Mesenchymal stem cell (in vitro differentiated cells and primary cell): ENCODE data around the gene ASPG.
A peak's percentile ranks its signal among the peaks of the same experiment; 100 is the strongest.

Experiments
- DNase-seq: peaks from one replicate; pipeline ENCODE4 v3.0.0-alpha.2; 2013
- H2AFZ ChIP-seq: one replicate; pipeline ENCODE4 v1.6.1; 2013; ENCODE audit warnings: low read depth, mild to moderate bottlenecking, control low read depth, inconsistent platforms, low read length, moderate library complexity
- H2AK5ac ChIP-seq: 2 replicates; pipeline ENCODE4 v1.6.1; 2013; ENCODE audit warnings: low read length, moderate library complexity, mild to moderate bottlenecking, inconsistent platforms; ENCODE audit not compliant: severe bottlenecking
- H2BK120ac ChIP-seq: one replicate; pipeline ENCODE4 v1.6.1; 2013; ENCODE audit warnings: low read depth, mild to moderate bottlenecking, inconsistent platforms, low read length, moderate library complexity
- H2BK12ac ChIP-seq, 2 experiments: one replicate each; pipeline ENCODE4 v1.6.1; 2013; ENCODE audit warnings: inconsistent platforms in 2 of 2, low read length in 2 of 2, mild to moderate bottlenecking in 2 of 2, moderate library complexity in 2 of 2, control low read depth in 1 of 2
- H2BK15ac ChIP-seq: one replicate; pipeline ENCODE4 v1.6.1; 2013; ENCODE audit warnings: mild to moderate bottlenecking, low read depth, inconsistent platforms; ENCODE audit not compliant: poor library complexity, severe bottlenecking
- H2BK5ac ChIP-seq: 2 replicates; pipeline ENCODE4 v1.6.1; 2013; ENCODE audit warnings: low read depth, mild to moderate bottlenecking, low read length, control low read depth, inconsistent platforms; ENCODE audit not compliant: poor library complexity, severe bottlenecking
- H3K14ac ChIP-seq, 2 experiments: one replicate each; pipeline ENCODE4 v1.6.1; 2013; ENCODE audit warnings: inconsistent platforms in 2 of 2, low read length in 2 of 2, control low read depth in 1 of 2, mild to moderate bottlenecking in 1 of 2, moderate library complexity in 1 of 2
- H3K18ac ChIP-seq, 2 experiments: one replicate each; pipeline ENCODE4 v1.6.1; 2013; ENCODE audit warnings: inconsistent platforms in 2 of 2, low read length in 2 of 2, control low read depth in 1 of 2, low read depth in 1 of 2, mild to moderate bottlenecking in 1 of 2
- H3K23ac ChIP-seq, 2 experiments: one replicate each; pipeline ENCODE4 v1.6.1; 2013; ENCODE audit warnings: inconsistent platforms in 2 of 2, low read length in 2 of 2, mild to moderate bottlenecking in 2 of 2, moderate library complexity in 2 of 2, control low read depth in 1 of 2
- H3K27ac ChIP-seq: 2 replicates; pipeline ENCODE4 v1.5.1; 2013; ENCODE audit warnings: mild to moderate bottlenecking, moderate library complexity, low read length, control low read depth, inconsistent platforms; ENCODE audit not compliant: poor library complexity, severe bottlenecking
- H3K27me3 ChIP-seq, 2 experiments: 2 replicates each; pipeline versions ENCODE4 v1.6.1 to v1.7.0; 2013; ENCODE audit warnings: low read length in 2 of 2, mild to moderate bottlenecking in 2 of 2, moderate library complexity in 2 of 2, control low read depth in 1 of 2, inconsistent platforms in 1 of 2; ENCODE audit not compliant: control insufficient read depth in 1 of 2, insufficient read depth in 1 of 2
- H3K36me3 ChIP-seq, 2 experiments: 2 replicates each; pipeline versions ENCODE4 v1.6.1 to v1.7.0; 2013; ENCODE audit warnings: low read length in 2 of 2, control low read depth in 1 of 2, inconsistent platforms in 1 of 2, low read depth in 1 of 2, mild to moderate bottlenecking in 1 of 2; ENCODE audit not compliant: insufficient read depth in 2 of 2, control insufficient read depth in 1 of 2
- H3K4ac ChIP-seq, 2 experiments: one replicate each; pipeline ENCODE4 v1.6.1; 2013; ENCODE audit warnings: inconsistent platforms in 2 of 2, low read length in 2 of 2, mild to moderate bottlenecking in 2 of 2, moderate library complexity in 2 of 2, control low read depth in 1 of 2, low read depth in 1 of 2
- H3K4me1 ChIP-seq: 2 replicates; pipeline ENCODE4 v1.6.1; 2013; ENCODE audit warnings: low read depth, low read length, control low read depth; ENCODE audit not compliant: control insufficient read depth, insufficient read depth
- H3K4me2 ChIP-seq: 2 replicates; pipeline ENCODE4 v1.6.1; 2013; ENCODE audit warnings: low read length, mild to moderate bottlenecking, inconsistent platforms; ENCODE audit not compliant: poor library complexity, severe bottlenecking
- H3K4me3 ChIP-seq, 2 experiments: 2 replicates each; pipeline versions ENCODE4 v1.5.1 to v1.7.0; 2013; ENCODE audit warnings: low read length in 2 of 2, mild to moderate bottlenecking in 2 of 2, control low read depth in 1 of 2, low read depth in 1 of 2; ENCODE audit not compliant: insufficient read depth in 1 of 2
- H3K79me1 ChIP-seq: replicated peaks from 2 replicates; pipeline ENCODE4 v1.6.1; 2013; ENCODE audit warnings: mild to moderate bottlenecking, control low read depth, low read length, inconsistent platforms; ENCODE audit not compliant: poor library complexity, severe bottlenecking
- H3K9ac ChIP-seq: 2 replicates; pipeline ENCODE4 v1.7.0; 2013; ENCODE audit warnings: mild to moderate bottlenecking, low read length, moderate library complexity
- H3K9me3 ChIP-seq: 2 replicates; pipeline ENCODE4 v1.7.0; 2013; ENCODE audit warnings: mild to moderate bottlenecking, low read length; ENCODE audit not compliant: control insufficient read depth
- H4K8ac ChIP-seq: one replicate; pipeline ENCODE4 v1.6.1; 2013; ENCODE audit warnings: inconsistent platforms, mild to moderate bottlenecking, low read length, moderate library complexity
- H4K91ac ChIP-seq: one replicate; pipeline ENCODE4 v1.6.1; 2013; ENCODE audit warnings: mild to moderate bottlenecking, low read length, inconsistent platforms
- WGBS: methylation state at CpG from one replicate; pipeline ENCODE4 v1.1.7; 2013; ENCODE audit warnings: mixed read lengths; 5-methylcytosine and 5-hydroxymethylcytosine counted together

Gene ASPG

DNA sequence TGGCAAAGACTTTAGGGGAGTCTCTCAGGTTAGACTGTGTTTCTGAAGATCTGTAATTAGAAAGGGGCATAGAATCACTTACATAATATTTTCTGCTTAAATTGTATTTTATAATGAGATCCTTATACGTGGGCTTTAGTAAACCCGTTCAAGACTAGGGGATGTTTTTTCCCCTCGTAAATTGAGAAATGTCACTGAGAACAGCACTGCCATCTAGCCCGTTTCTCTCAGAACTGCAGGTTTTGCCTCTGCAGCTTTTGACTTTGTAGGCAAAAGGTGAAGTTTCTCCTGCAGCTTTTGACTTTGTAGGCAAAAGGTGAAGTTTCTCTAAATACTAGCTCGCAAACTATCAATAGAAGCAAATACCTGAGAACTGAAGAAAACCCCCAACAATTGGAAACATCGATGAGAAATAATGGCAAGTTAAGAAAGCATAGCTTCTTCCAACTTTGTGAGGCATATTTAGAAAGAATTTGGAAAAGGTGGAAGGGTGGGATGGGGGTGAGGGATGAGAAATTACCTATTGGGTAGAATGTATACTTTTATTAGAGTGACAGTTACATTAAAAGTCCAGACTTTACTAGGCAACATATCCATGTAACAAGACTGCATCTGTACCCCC lies 9.9 kb upstream of the ASPG start:
- peak; percentile 9 for DNase-seq

DNA sequence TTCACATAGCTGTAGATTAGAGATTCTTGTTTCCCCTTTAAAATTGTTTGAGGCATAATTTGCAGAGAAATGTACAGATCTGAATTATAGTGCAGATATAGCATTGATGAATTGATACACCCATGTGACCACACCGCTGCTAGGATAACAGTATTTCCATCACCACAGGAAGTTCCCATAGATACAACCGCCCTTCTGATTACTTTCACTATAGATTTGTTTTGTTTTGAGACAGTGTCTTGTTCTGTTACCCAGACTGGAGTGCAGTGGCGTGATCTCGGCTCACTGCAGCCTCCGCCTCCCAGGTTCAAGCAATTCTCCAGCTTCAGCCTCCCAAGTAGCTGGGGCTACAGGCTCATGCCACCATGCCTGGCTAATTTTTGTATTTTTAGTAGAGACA lies 8.8 kb upstream of the ASPG start:
- H3K18ac ChIP-seq = no peak overlapping the region
- no peak overlapping the region for H2BK12ac ChIP-seq
- H3K27ac ChIP-seq = no peak overlapping the region
- no peaks in the 10 kb centered on the region for H3K36me3 ChIP-seq
- no peak overlapping the region for H3K4me2 ChIP-seq
- no peak overlapping the region for H2BK15ac ChIP-seq
- H2AK5ac ChIP-seq = no peak overlapping the region
- no peak overlapping the region for H3K23ac ChIP-seq
- H3K27me3 ChIP-seq = peaks cover 0 to 35% of the 10 kb centered on the region in 2 experiments
- H3K4ac ChIP-seq = no peak overlapping the region
- H3K14ac ChIP-seq = no peak overlapping the region
- no peak overlapping the region for H2BK120ac ChIP-seq
- H2AFZ ChIP-seq = no peak overlapping the region
- H2BK5ac ChIP-seq = no peak overlapping the region
- H3K79me1 ChIP-seq = no peaks in the 10 kb centered on the region
- 100% methylated on average over 3 of the region's 5 CpGs for WGBS
- no peak overlapping the region for H3K9ac ChIP-seq
- DNase-seq = no peak
- H3K4me1 ChIP-seq = no peaks in the 10 kb centered on the region
- H4K8ac ChIP-seq = no peak overlapping the region
- H3K4me3 ChIP-seq = no peak overlapping the region
- H4K91ac ChIP-seq = no peak overlapping the region
- peaks cover 6% of the 10 kb centered on the region for H3K9me3 ChIP-seq

More for the DNA sequence above, 9.9 kb upstream of the ASPG start:
- no peaks in the 10 kb centered on the region for H3K36me3 ChIP-seq
- no peaks in the 10 kb centered on the region for H3K4me1 ChIP-seq
- no peak overlapping the region for H3K4ac ChIP-seq
- H3K9ac ChIP-seq = no peak overlapping the region
- no peak overlapping the region for H3K14ac ChIP-seq
- H3K79me1 ChIP-seq = no peaks in the 10 kb centered on the region
- H2AFZ ChIP-seq = no peak overlapping the region
- no peak overlapping the region for H3K27ac ChIP-seq
- H2BK15ac ChIP-seq = no peak overlapping the region
- no peak overlapping the region for H4K91ac ChIP-seq
- no peak overlapping the region for H2BK120ac ChIP-seq
- no peak overlapping the region for H2BK5ac ChIP-seq
- H3K4me2 ChIP-seq = no peak overlapping the region
- 25% methylated on average over 5 of the region's 6 CpGs for WGBS
- peaks cover 6% of the 10 kb centered on the region for H3K9me3 ChIP-seq
- H4K8ac ChIP-seq = no peak overlapping the region
- no peak overlapping the region for H3K23ac ChIP-seq
- H3K18ac ChIP-seq = no peak overlapping the region
- H3K27me3 ChIP-seq = peaks cover 0 to 30% of the 10 kb centered on the region in 2 experiments
- no peak overlapping the region for H3K4me3 ChIP-seq
- H2AK5ac ChIP-seq = no peak overlapping the region
- H2BK12ac ChIP-seq = no peak overlapping the region

DNA sequence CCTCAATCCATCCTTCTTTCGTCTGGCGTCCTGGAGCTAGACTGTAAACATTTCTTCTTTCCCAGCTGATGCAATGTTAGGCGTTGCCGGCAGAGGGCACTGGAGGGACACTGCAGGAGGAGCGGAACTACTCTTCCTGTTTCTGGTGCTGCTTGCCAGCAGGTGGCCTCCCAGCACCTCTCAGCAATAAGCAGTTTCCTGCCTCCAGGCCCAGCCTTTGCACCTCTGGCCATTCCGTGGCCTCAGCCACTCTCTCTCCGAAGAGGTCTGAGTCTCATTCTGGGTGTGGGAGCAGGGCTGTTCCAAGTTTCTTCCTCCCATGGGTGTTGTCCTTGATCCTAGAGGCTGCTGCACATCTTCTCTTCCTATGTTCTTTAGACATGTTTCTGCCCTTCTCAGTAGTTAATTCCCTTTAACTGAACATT lies 7.5 kb upstream of the ASPG start:
- Histone ChIP-seq H3K18ac (no peak overlapping the region), H3K9ac (no peak overlapping the region), H3K36me3 (no peaks in the 10 kb centered on the region), H3K23ac (no peak overlapping the region), H3K9me3 (peaks cover 6% of the 10 kb centered on the region), H3K27ac (no peak overlapping the region), H3K14ac (no peak overlapping the region), H3K79me1 (no peaks in the 10 kb centered on the region), H2BK120ac (no peak overlapping the region), H4K91ac (no peak overlapping the region), H3K27me3 (peaks cover 4 to 43% of the 10 kb centered on the region in 2 experiments), H2AFZ (no peak overlapping the region), H3K4ac (no peak overlapping the region), H3K4me2 (no peak overlapping the region), H2AK5ac (no peak overlapping the region), H3K4me1 (no peaks in the 10 kb centered on the region), H2BK15ac (no peak overlapping the region), H2BK12ac (no peak overlapping the region), H3K4me3 (no peak overlapping the region), H2BK5ac (no peak overlapping the region), H4K8ac (no peak overlapping the region)
- DNase-seq = peak; percentile 86
- WGBS = 3% methylated on average over 7 of the region's 7 CpGs

DNA sequence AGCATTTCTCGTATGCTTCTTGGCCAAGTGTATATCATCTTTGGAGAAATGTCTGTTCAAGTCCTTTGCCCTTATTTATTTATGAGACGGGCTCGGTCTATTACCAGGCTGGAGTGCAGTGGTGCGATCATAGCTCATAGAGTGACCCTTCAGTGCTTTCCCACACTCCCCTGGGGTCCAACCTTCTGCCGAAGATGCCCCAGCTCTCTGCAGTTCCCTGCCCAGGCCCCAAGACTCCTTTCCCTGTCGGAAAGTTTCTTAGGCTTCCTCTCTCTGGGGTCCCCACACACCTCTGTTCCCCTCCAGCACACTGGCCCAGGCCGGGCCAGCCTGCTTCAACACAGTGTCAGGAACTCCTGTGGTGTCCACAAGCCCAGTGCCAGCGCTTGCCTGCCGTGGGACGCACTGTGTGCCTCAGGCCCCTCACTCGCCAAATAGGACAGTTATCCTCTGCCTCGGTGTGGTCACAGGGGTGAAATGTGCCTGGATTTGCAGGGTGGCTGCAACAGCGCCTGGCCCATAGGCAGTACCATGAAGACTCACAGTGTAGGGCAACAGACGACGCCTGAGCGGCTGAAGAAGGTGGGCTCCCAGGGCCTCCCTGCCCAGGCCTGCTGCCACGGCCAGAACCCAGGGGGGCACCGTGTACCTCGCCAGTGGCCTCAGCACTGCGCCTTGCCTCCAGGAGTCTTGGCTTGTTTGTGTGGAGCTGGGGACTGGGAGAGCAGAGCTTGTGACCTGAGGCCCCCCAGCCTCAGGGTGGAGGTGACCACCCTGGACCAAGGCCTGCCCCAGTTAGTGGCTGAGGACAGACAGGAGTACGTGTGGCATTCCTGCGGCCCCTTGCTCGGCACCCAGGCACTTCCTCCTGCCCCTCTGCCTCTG lies 4.9 kb upstream of the ASPG start:
- no peak overlapping the region for H3K4ac ChIP-seq
- no peaks in the 10 kb centered on the region for H3K4me1 ChIP-seq
- no peaks in the 10 kb centered on the region for H3K79me1 ChIP-seq
- H3K36me3 ChIP-seq = no peaks in the 10 kb centered on the region
- peaks cover 8 to 50% of the 10 kb centered on the region in 2 experiments for H3K27me3 ChIP-seq
- H2BK120ac ChIP-seq = no peak overlapping the region
- no peak overlapping the region for H4K91ac ChIP-seq
- H4K8ac ChIP-seq = no peak overlapping the region
- no peak overlapping the region for H2AK5ac ChIP-seq
- no peaks in the 10 kb centered on the region for H3K9me3 ChIP-seq
- no peak overlapping the region for H2BK15ac ChIP-seq
- no peak overlapping the region for H3K4me2 ChIP-seq
- no peak overlapping the region for H3K23ac ChIP-seq
- no peak overlapping the region for H2BK12ac ChIP-seq
- H3K9ac ChIP-seq = no peak overlapping the region
- H3K14ac ChIP-seq = no peak overlapping the region
- H3K18ac ChIP-seq = no peak overlapping the region
- no peak overlapping the region for H3K27ac ChIP-seq
- WGBS = 90% methylated on average over 23 of the region's 23 CpGs
- no peak overlapping the region for H2AFZ ChIP-seq
- H2BK5ac ChIP-seq = no peak overlapping the region
- H3K4me3 ChIP-seq = no peak overlapping the region
- DNase-seq = no peak
